DND-41 (cell line): ENCODE data around the gene TSPAN12.

Experiments
- CTCF ChIP-seq: IDR thresholded peaks from 2 replicates; pipeline ENCODE4 v1.5.1; 2012; ENCODE audit warnings: borderline replicate concordance, low read length, moderate library complexity, mild to moderate bottlenecking; ENCODE audit not compliant: poor library complexity, severe bottlenecking; ENCODE audit errors: extremely low read depth
- EZH2 ChIP-seq: IDR thresholded peaks from 3 replicates; pipeline ENCODE4 v1.6.1; 2012; ENCODE audit warnings: borderline replicate concordance, low read depth, mild to moderate bottlenecking, moderate library complexity, low read length, inconsistent platforms; ENCODE audit not compliant: severe bottlenecking

GRCh38 chr7:120783721-120784120 lies 74.2 kb downstream of the TSPAN12 start:
- TF ChIP-seq CTCF (no peak), EZH2 (no peak)
